ENCODE data around the gene LAMTOR2.

The LAMTOR2 gene

GRCh38 chr1:156097499-156098178 is 43.1 kb downstream of the LAMTOR2 start:
- Histone ChIP-seq H2BK15ac (ENCODE audit: low read length) (peak overlapping the region; percentile 41), H3K18ac (ENCODE audit: low read length) (no peak overlapping the region), H4K8ac (ENCODE audit: low read depth, low read length) (no peak overlapping the region), H3K27me3 (ENCODE audit: control insufficient read depth in 3 of 3, insufficient read depth in 3 of 3, low read depth in 1 of 3, low read length in 3 of 3) (no peaks in the 10 kb centered on the region), H4K91ac (ENCODE audit: low read depth, low read length, poor library complexity) (no peak overlapping the region), H3K14ac (ENCODE audit: low read length) (no peak overlapping the region), H2BK12ac (ENCODE audit: low read length) (no peak overlapping the region), H3K23ac (ENCODE audit: low read depth, low read length, poor library complexity) (peak overlapping the region; percentile 76), H3K4ac (ENCODE audit: low read length) (no peak overlapping the region), H2AK5ac (ENCODE audit: low read depth, low read length) (no peak overlapping the region), H3K27ac (replicated peaks; ENCODE audit: low read length) (peak overlapping the region; percentile 9), H3K9ac (ENCODE audit: low read depth, low read length, poor library complexity) (no peak overlapping the region), H3K9me3 (replicated peaks in 1 of 2; ENCODE audit: control insufficient read depth in 2 of 2, insufficient read depth in 1 of 2, low read depth in 1 of 2, low read length in 2 of 2) (no peaks in the 10 kb centered on the region), H3K4me2 (ENCODE audit: insufficient read depth, low read length, poor library complexity, severe bottlenecking) (no peak overlapping the region), H3K4me1 (ENCODE audit: control insufficient read depth in 2 of 2, insufficient read depth in 1 of 2, low read depth in 1 of 2, low read length in 2 of 2) (peaks cover 16 to 27% of the 10 kb centered on the region in 2 donors), H3K36me3 (replicated peaks in 1 of 2; ENCODE audit: control insufficient read depth in 2 of 2, insufficient read depth in 2 of 2, low read length in 2 of 2) (peaks cover 20 to 93% of the 10 kb centered on the region in 2 donors), H3K4me3 (ENCODE audit: low read length in 2 of 2) (peak overlapping the region in 1 of 2 donors; percentile 10), H2BK120ac (ENCODE audit: low read depth, low read length) (no peak overlapping the region), H2AFZ (ENCODE audit: low read length) (no peak overlapping the region), H3K79me1 (ENCODE audit: low read depth, low read length) (peaks cover 15% of the 10 kb centered on the region), H2BK5ac (ENCODE audit: low read length) (no peak overlapping the region)
- DNase-seq (ENCODE audit: low spot score) = no peak
- WGBS, 2 donors (ENCODE audit: extremely low coverage in 2 of 2, insufficient read length in 2 of 2, insufficient replicate concordance in 1 of 2) = no CpG with 5 or more reads among the region's 9 CpGs

DNA sequence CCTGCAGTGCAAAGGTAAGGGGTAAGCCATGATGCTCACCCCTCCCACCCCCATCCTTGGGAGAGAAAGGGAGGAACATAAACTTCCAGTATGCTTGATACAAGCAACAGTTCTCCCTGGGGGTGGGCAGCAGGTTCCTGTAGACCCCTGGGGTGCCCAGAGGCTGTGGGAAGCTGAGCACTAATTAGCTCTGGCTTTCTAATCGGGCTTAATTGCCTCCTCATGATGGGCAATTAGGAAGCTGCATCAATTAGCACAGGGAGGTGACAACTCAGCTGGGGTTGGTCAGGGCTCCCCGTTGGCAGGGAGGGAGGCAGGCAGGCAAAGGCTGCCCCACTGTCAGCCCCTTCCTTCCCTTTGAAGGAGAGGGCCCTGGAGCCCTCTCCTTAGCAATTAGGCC is 44.2 kb downstream of the LAMTOR2 start:
- Histone ChIP-seq H3K27me3 (ENCODE audit: control insufficient read depth in 3 of 3, insufficient read depth in 3 of 3, low read depth in 1 of 3, low read length in 3 of 3) (no peaks in the 10 kb centered on the region), H3K36me3 (replicated peaks in 1 of 2; ENCODE audit: control insufficient read depth in 2 of 2, insufficient read depth in 2 of 2, low read length in 2 of 2) (peaks cover 14 to 90% of the 10 kb centered on the region in 2 donors)

GRCh38 chr1:156099282-156099681 is 44.7 kb downstream of the LAMTOR2 start:
- H3K4me3 ChIP-seq (ENCODE audit: low read length in 2 of 2) = no peak overlapping the region
- H2BK120ac ChIP-seq (ENCODE audit: low read depth, low read length) = no peak overlapping the region
- H3K14ac ChIP-seq (ENCODE audit: low read length) = no peak overlapping the region
- H3K27ac ChIP-seq (replicated peaks; ENCODE audit: low read length) = peak overlapping the region; percentile 52
- H3K4ac ChIP-seq (ENCODE audit: low read length) = no peak overlapping the region
- H4K8ac ChIP-seq (ENCODE audit: low read depth, low read length) = no peak overlapping the region
- no peak overlapping the region for H3K9ac ChIP-seq (ENCODE audit: low read depth, low read length, poor library complexity)
- no peaks in the 10 kb centered on the region for H3K27me3 ChIP-seq (ENCODE audit: control insufficient read depth in 3 of 3, insufficient read depth in 3 of 3, low read depth in 1 of 3, low read length in 3 of 3)
- no peaks in the 10 kb centered on the region for H3K9me3 ChIP-seq (replicated peaks in 1 of 2; ENCODE audit: control insufficient read depth in 2 of 2, insufficient read depth in 1 of 2, low read depth in 1 of 2, low read length in 2 of 2)
- no peak overlapping the region for H3K4me2 ChIP-seq (ENCODE audit: insufficient read depth, low read length, poor library complexity, severe bottlenecking)
- H3K23ac ChIP-seq (ENCODE audit: low read depth, low read length, poor library complexity) = no peak overlapping the region
- H3K18ac ChIP-seq (ENCODE audit: low read length) = no peak overlapping the region
- H2BK15ac ChIP-seq (ENCODE audit: low read length) = no peak overlapping the region
- peaks cover 33 to 43% of the 10 kb centered on the region in 2 donors for H3K4me1 ChIP-seq (ENCODE audit: control insufficient read depth in 2 of 2, insufficient read depth in 1 of 2, low read depth in 1 of 2, low read length in 2 of 2)
- no peak overlapping the region for H2AFZ ChIP-seq (ENCODE audit: low read length)
- DNase-seq (ENCODE audit: low spot score) = no peak
- no peak overlapping the region for H2BK12ac ChIP-seq (ENCODE audit: low read length)
- H3K79me1 ChIP-seq (ENCODE audit: low read depth, low read length) = peaks cover 17% of the 10 kb centered on the region
- H4K91ac ChIP-seq (ENCODE audit: low read depth, low read length, poor library complexity) = no peak overlapping the region
- WGBS, 2 donors (ENCODE audit: extremely low coverage in 2 of 2, insufficient read length in 2 of 2, insufficient replicate concordance in 1 of 2) = no CpG with 5 or more reads among the region's 3 CpGs
- no peak overlapping the region for H2BK5ac ChIP-seq (ENCODE audit: low read length)
- H2AK5ac ChIP-seq (ENCODE audit: low read depth, low read length) = no peak overlapping the region
- H3K36me3 ChIP-seq (replicated peaks in 1 of 2; ENCODE audit: control insufficient read depth in 2 of 2, insufficient read depth in 2 of 2, low read length in 2 of 2) = peaks cover 10 to 86% of the 10 kb centered on the region in 2 donors

More for the DNA sequence above, 44.2 kb downstream of the LAMTOR2 start:
- peaks cover 28 to 38% of the 10 kb centered on the region in 2 donors for H3K4me1 ChIP-seq (ENCODE audit: control insufficient read depth in 2 of 2, insufficient read depth in 1 of 2, low read depth in 1 of 2, low read length in 2 of 2)
- H3K4me2 ChIP-seq (ENCODE audit: insufficient read depth, low read length, poor library complexity, severe bottlenecking) = no peak overlapping the region
- H3K4ac ChIP-seq (ENCODE audit: low read length) = no peak overlapping the region
- H2BK120ac ChIP-seq (ENCODE audit: low read depth, low read length) = no peak overlapping the region
- no peaks in the 10 kb centered on the region for H3K9me3 ChIP-seq (replicated peaks in 1 of 2; ENCODE audit: control insufficient read depth in 2 of 2, insufficient read depth in 1 of 2, low read depth in 1 of 2, low read length in 2 of 2)
- H4K8ac ChIP-seq (ENCODE audit: low read depth, low read length) = no peak overlapping the region
- no peak overlapping the region for H3K9ac ChIP-seq (ENCODE audit: low read depth, low read length, poor library complexity)
- H3K4me3 ChIP-seq (ENCODE audit: low read length in 2 of 2) = no peak overlapping the region
- H4K91ac ChIP-seq (ENCODE audit: low read depth, low read length, poor library complexity) = no peak overlapping the region
- no peak overlapping the region for H3K23ac ChIP-seq (ENCODE audit: low read depth, low read length, poor library complexity)
- H2BK15ac ChIP-seq (ENCODE audit: low read length) = no peak overlapping the region
- peak overlapping the region; percentile 52 for H3K27ac ChIP-seq (replicated peaks; ENCODE audit: low read length)
- H3K14ac ChIP-seq (ENCODE audit: low read length) = no peak overlapping the region
- peaks cover 17% of the 10 kb centered on the region for H3K79me1 ChIP-seq (ENCODE audit: low read depth, low read length)
- no peak overlapping the region for H2AFZ ChIP-seq (ENCODE audit: low read length)
- WGBS, 2 donors (ENCODE audit: extremely low coverage in 2 of 2, insufficient read length in 2 of 2, insufficient replicate concordance in 1 of 2) = no CpG with 5 or more reads among the region's 2 CpGs
- no peak overlapping the region for H3K18ac ChIP-seq (ENCODE audit: low read length)
- H2BK5ac ChIP-seq (ENCODE audit: low read length) = no peak overlapping the region
- no peak overlapping the region for H2AK5ac ChIP-seq (ENCODE audit: low read depth, low read length)
- H2BK12ac ChIP-seq (ENCODE audit: low read length) = no peak overlapping the region
- DNase-seq (ENCODE audit: low spot score) = no peak

- Histone ChIP-seq H2BK12ac (ENCODE audit: low read length) (no peak overlapping the region), H2AFZ (ENCODE audit: low read length) (no peak overlapping the region), H4K8ac (ENCODE audit: low read depth, low read length) (no peak overlapping the region), H3K4ac (ENCODE audit: low read length) (no peak overlapping the region), H3K27me3 (ENCODE audit: control insufficient read depth in 3 of 3, insufficient read depth in 3 of 3, low read depth in 1 of 3, low read length in 3 of 3) (no peaks in the 10 kb centered on the region), H2AK5ac (ENCODE audit: low read depth, low read length) (no peak overlapping the region), H3K4me1 (ENCODE audit: control insufficient read depth in 2 of 2, insufficient read depth in 1 of 2, low read depth in 1 of 2, low read length in 2 of 2) (peaks cover 44 to 54% of the 10 kb centered on the region in 2 donors), H3K4me3 (ENCODE audit: low read length in 2 of 2) (no peak overlapping the region), H3K9ac (ENCODE audit: low read depth, low read length, poor library complexity) (no peak overlapping the region), H4K91ac (ENCODE audit: low read depth, low read length, poor library complexity) (no peak overlapping the region), H3K79me1 (ENCODE audit: low read depth, low read length) (peaks cover 17% of the 10 kb centered on the region), H2BK15ac (ENCODE audit: low read length) (no peak overlapping the region), H3K27ac (replicated peaks; ENCODE audit: low read length) (no peak overlapping the region), H2BK120ac (ENCODE audit: low read depth, low read length) (no peak overlapping the region), H3K9me3 (replicated peaks in 1 of 2; ENCODE audit: control insufficient read depth in 2 of 2, insufficient read depth in 1 of 2, low read depth in 1 of 2, low read length in 2 of 2) (no peaks in the 10 kb centered on the region), H3K18ac (ENCODE audit: low read length) (no peak overlapping the region), H3K14ac (ENCODE audit: low read length) (no peak overlapping the region), H2BK5ac (ENCODE audit: low read length) (no peak overlapping the region), H3K23ac (ENCODE audit: low read depth, low read length, poor library complexity) (no peak overlapping the region), H3K4me2 (ENCODE audit: insufficient read depth, low read length, poor library complexity, severe bottlenecking) (no peak overlapping the region), H3K36me3 (replicated peaks in 1 of 2; ENCODE audit: control insufficient read depth in 2 of 2, insufficient read depth in 2 of 2, low read length in 2 of 2) (peaks cover 8 to 82% of the 10 kb centered on the region in 2 donors)
- no CpG with 5 or more reads among the region's 4 CpGs for WGBS, 2 donors (ENCODE audit: extremely low coverage in 2 of 2, insufficient read length in 2 of 2, insufficient replicate concordance in 1 of 2)
- no peak for DNase-seq (ENCODE audit: low spot score)
Measured at GRCh38 chr1:156100205-156100995, 45.8 kb downstream of the LAMTOR2 start.

Measured in neuronal stem cell (in vitro differentiated cells).